Bone marrow (tissue), 2 donors: ENCODE results near the gene RSPH1.

Experiments used
- DNase-seq, 2 donors: peaks; one replicate each; lab custom pipeline; 2025; lab: John Stamatoyannopoulos, UW

Gene RSPH1

GRCh38 chr21:42513985-42514882 lies 18.2 kb upstream of the RSPH1 start:
- peak in 1 of 2 donors; percentile 56 for DNase-seq

GRCh38 chr21:42513151-42513984 lies 17.3 kb upstream of the RSPH1 start, which contains the start of gene SLC37A1:
Gene SLC37A1 (plus strand): TSS chr21:42513852. CDS start chr21:42518455, 4,603 bp downstream.
- peak in 1 of 2 donors; percentile 28 for DNase-seq

GRCh38 chr21:42512346-42513034 lies 16.5 kb upstream of the RSPH1 start:
- no peak for DNase-seq

GRCh38 chr21:42509244-42509643 lies 13.2 kb upstream of the RSPH1 start:
- peak in 1 of 2 donors; percentile 52 for DNase-seq

GRCh38 chr21:42508371-42508770 lies 12.3 kb upstream of the RSPH1 start:
- no peak for DNase-seq

- DNase-seq = no peak
Observed at GRCh38 chr21:42507418-42507817, 11.4 kb upstream of the RSPH1 start.

GRCh38 chr21:42505090-42505726 lies 9.2 kb upstream of the RSPH1 start:
- DNase-seq = no peak

GRCh38 chr21:42503711-42504110 lies 7.7 kb upstream of the RSPH1 start:
- no peak for DNase-seq

- DNase-seq = no peak
Observed at GRCh38 chr21:42500736-42501135, 4.7 kb upstream of the RSPH1 start.

- DNase-seq = no peak
Observed at GRCh38 chr21:42500225-42500624, 4.2 kb upstream of the RSPH1 start.

- no peak for DNase-seq
Observed at GRCh38 chr21:42499444-42500112, 3.6 kb upstream of the RSPH1 start.

GRCh38 chr21:42498012-42498411 lies 2.0 kb upstream of the RSPH1 start:
- DNase-seq = no peak

GRCh38 chr21:42496839-42497202 lies 797 bp upstream of the RSPH1 start:
- DNase-seq = no peak

- DNase-seq = no peak
Observed at GRCh38 chr21:42495765-42496119, 282 bp downstream of the RSPH1 start.

GRCh38 chr21:42495027-42495426 lies 997 bp downstream of the RSPH1 start:
- no peak for DNase-seq

GRCh38 chr21:42493109-42494060 lies 2.6 kb downstream of the RSPH1 start:
- no peak for DNase-seq

- no peak for DNase-seq
Observed at GRCh38 chr21:42492201-42492600, 3.8 kb downstream of the RSPH1 start.

GRCh38 chr21:42491328-42491727 lies 4.7 kb downstream of the RSPH1 start:
- DNase-seq = no peak

GRCh38 chr21:42490720-42491119 lies 5.3 kb downstream of the RSPH1 start:
- no peak for DNase-seq

GRCh38 chr21:42489991-42490390 lies 6.0 kb downstream of the RSPH1 start:
- no peak for DNase-seq
